T1000 (cell line): ENCODE results near the gene PNLIPRP1.

Experiments
- DNase-seq: peaks from one replicate; lab custom pipeline; 2025; ENCODE audit warnings: mixed read lengths; lab: John Stamatoyannopoulos, UW

PNLIPRP1 gene

GRCh38 chr10:116599991-116600390 is 9.2 kb downstream of the PNLIPRP1 start:
- no peak for DNase-seq

GRCh38 chr10:116602648-116603400 is 12.1 kb downstream of the PNLIPRP1 start:
- no peak for DNase-seq

- DNase-seq = no peak
These were observed 15.3 kb downstream of the PNLIPRP1 start for GRCh38 chr10:116606061-116606483.

GRCh38 chr10:116607336-116607735 is 16.6 kb downstream of the PNLIPRP1 start:
- DNase-seq = no peak

- no peak for DNase-seq
These were observed 18.2 kb downstream of the PNLIPRP1 start for GRCh38 chr10:116608686-116609594.

- no peak for DNase-seq
These were observed 19.8 kb downstream of the PNLIPRP1 start for GRCh38 chr10:116610443-116611152.

GRCh38 chr10:116611153-116611545 is 20.4 kb downstream of the PNLIPRP1 start:
- DNase-seq = no peak

- DNase-seq = no peak
These were observed 21.5 kb downstream of the PNLIPRP1 start for GRCh38 chr10:116612107-116612769.

- DNase-seq = no peak
These were observed 22.7 kb downstream of the PNLIPRP1 start for GRCh38 chr10:116613471-116613870.

GRCh38 chr10:116614796-116615195 is 24.0 kb downstream of the PNLIPRP1 start:
- DNase-seq = no peak

- DNase-seq = no peak
These were observed 24.5 kb downstream of the PNLIPRP1 start for GRCh38 chr10:116615199-116615776.

GRCh38 chr10:116620423-116621400 is 30.0 kb downstream of the PNLIPRP1 start, which contains the start of gene PNLIPRP2:
Gene PNLIPRP2, plus strand, starts transcription at chr10:116620953.
- DNase-seq = no peak

GRCh38 chr10:116621476-116621875 is 30.7 kb downstream of the PNLIPRP1 start:
- DNase-seq = no peak

GRCh38 chr10:116621934-116622655 is 31.3 kb downstream of the PNLIPRP1 start:
- no peak for DNase-seq

GRCh38 chr10:116625845-116626244 is 35.1 kb downstream of the PNLIPRP1 start:
- no peak for DNase-seq

GRCh38 chr10:116626815-116627214 is 36.1 kb downstream of the PNLIPRP1 start:
- no peak for DNase-seq

GRCh38 chr10:116627386-116627933 is 36.7 kb downstream of the PNLIPRP1 start:
- no peak for DNase-seq

- DNase-seq = no peak
These were observed 38.6 kb downstream of the PNLIPRP1 start for GRCh38 chr10:116629340-116629739.

GRCh38 chr10:116630020-116630419 is 39.3 kb downstream of the PNLIPRP1 start:
- DNase-seq = no peak
